Upper lobe of right lung (tissue), 1 donor: ENCODE results near the gene KDM5B. TPM values are rescaled to one million over a fixed set of nuclear protein-coding genes. Genes with fewer than 3 reads are reported as not detected.

ENCODE experiments used
- ATAC-seq: fragments of 200-7000 bp; cut with Tn5 transposase; one replicate; pipeline ENCODE4 v1.9.1; 2020; ENCODE audit warnings: mild to moderate bottlenecking, moderate library complexity
- DNase-seq: peaks from one replicate; pipeline ENCODE4 v3.0.0-alpha.2; 2020
- H3K27ac ChIP-seq: fragments of 200-600 bp; one replicate; pipeline ENCODE4 v1.8.0; 2022
- H3K27me3 ChIP-seq: fragments of 200-600 bp; one replicate; pipeline ENCODE4 v1.8.0; 2022; ENCODE audit warnings: mild to moderate bottlenecking
- H3K36me3 ChIP-seq: fragments of 200-600 bp; one replicate; pipeline ENCODE4 v1.8.0; 2022
- H3K4me1 ChIP-seq: fragments of 200-600 bp; one replicate; pipeline ENCODE4 v1.8.0; 2022
- H3K4me3 ChIP-seq: fragments of 200-600 bp; one replicate; pipeline ENCODE4 v1.8.0; 2022; ENCODE audit warnings: mild to moderate bottlenecking
- H3K9me3 ChIP-seq: fragments of 200-600 bp; one replicate; pipeline ENCODE4 v1.8.0; 2022
- intact Hi-C: fragments of 100-400 bp; cut with DNase I; formaldehyde crosslinking; loops from one replicate; pipeline ENCODE4 v1.11.0; 2022
- total RNA-seq: library from RNA; stranded (reverse); fragmentation: NEBNext Ultra II Directional; extraction: Animal tissue kit (Norgen Biotek cat#: 25700); gene quantifications from one replicate; pipeline ENCODE4 v1.2.1, GENCODE V29; 2021
- TF ChIP-seq, protein P1 (sequence below): fragments of 200-600 bp; IDR thresholded peaks from one replicate; pipeline ENCODE4 v1.8.0; 2022; ENCODE audit warnings: antibody characterized with exemption
- donor health status: DM: no; HTN: yes; CAD: no; lungs with severe emphysema.

Gene KDM5B
- total RNA-seq, 1 donor from 2014 or later, result 57.3 TPM

DNA sequence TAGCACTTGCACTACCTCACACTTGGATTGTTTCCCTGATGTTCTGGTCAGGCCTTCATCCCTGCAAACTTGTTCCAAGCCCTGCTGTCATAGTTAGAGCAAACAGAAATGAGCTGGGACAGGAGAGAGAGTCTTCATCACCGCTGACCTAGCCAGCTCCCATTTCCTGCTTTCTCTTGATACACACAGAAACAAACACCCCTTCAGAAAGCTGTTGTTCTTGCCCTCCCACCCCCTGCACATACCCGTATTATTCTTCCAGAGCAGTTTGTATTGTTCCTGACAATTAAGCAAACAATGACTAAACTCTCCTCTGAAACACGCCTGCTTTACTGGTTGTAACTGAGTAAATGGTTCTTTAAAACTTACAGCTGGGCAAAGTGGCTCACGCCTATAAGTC, 95.1 kb downstream of the KDM5B start:
- Histone ChIP-seq H3K36me3 (no peaks in the 10 kb centered on the region), H3K9me3 (no peaks in the 10 kb centered on the region), H3K27me3 (peaks cover 51% of the 10 kb centered on the region), H3K4me3 (no peak overlapping the region), H3K27ac (no peak overlapping the region), H3K4me1 (peaks cover 9% of the 10 kb centered on the region)
- TF ChIP-seq, protein P1, sequence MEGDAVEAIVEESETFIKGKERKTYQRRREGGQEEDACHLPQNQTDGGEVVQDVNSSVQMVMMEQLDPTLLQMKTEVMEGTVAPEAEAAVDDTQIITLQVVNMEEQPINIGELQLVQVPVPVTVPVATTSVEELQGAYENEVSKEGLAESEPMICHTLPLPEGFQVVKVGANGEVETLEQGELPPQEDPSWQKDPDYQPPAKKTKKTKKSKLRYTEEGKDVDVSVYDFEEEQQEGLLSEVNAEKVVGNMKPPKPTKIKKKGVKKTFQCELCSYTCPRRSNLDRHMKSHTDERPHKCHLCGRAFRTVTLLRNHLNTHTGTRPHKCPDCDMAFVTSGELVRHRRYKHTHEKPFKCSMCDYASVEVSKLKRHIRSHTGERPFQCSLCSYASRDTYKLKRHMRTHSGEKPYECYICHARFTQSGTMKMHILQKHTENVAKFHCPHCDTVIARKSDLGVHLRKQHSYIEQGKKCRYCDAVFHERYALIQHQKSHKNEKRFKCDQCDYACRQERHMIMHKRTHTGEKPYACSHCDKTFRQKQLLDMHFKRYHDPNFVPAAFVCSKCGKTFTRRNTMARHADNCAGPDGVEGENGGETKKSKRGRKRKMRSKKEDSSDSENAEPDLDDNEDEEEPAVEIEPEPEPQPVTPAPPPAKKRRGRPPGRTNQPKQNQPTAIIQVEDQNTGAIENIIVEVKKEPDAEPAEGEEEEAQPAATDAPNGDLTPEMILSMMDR, result no peak
- ATAC-seq (no peak), DNase-seq (no peak)
- intact Hi-C loops, result no loop called here

DNA sequence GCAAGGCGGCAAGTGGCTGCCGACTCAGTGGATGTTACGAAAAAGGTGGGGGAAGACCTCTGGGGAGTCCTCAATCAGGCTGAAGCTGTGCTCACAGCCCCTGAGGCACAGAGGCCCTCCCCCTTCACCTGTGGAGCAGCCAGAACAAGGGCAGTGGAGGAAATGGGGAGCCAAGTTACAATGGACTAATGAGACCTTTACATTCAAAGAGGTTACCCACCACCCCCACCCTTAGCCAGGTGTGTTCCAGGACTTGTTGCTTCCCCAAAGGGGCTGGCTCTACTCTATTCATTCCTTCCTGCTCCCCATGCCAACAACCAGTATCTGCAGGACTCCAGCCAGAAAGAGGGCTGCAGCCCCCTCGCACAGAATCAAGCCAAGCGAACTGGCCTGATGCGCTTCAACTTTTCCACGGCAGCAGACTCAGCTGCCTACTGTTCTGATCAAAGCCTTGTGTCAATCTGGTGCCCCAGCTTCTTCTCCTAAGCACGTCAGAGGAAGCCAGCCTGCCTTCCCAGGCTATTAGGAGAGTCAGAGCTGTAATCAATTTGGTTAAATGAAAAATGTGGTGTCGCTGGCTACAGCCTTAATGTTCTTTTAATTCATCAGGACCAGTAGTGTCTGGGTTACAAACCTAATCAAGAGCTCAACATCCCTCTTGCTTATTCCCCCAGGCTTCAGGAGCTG, 96.1 kb downstream of the KDM5B start:
- TF ChIP-seq, protein P1, result no peak
- intact Hi-C loops, result no loop called here
- H3K4me3 ChIP-seq, result no peak overlapping the region
- H3K27ac ChIP-seq, result no peak overlapping the region
- no peaks in the 10 kb centered on the region for H3K9me3 ChIP-seq
- H3K4me1 ChIP-seq, result peaks cover 9% of the 10 kb centered on the region
- DNase-seq (no peak), ATAC-seq (no peak)
- peaks cover 61% of the 10 kb centered on the region for H3K27me3 ChIP-seq
- no peaks in the 10 kb centered on the region for H3K36me3 ChIP-seq

DNA sequence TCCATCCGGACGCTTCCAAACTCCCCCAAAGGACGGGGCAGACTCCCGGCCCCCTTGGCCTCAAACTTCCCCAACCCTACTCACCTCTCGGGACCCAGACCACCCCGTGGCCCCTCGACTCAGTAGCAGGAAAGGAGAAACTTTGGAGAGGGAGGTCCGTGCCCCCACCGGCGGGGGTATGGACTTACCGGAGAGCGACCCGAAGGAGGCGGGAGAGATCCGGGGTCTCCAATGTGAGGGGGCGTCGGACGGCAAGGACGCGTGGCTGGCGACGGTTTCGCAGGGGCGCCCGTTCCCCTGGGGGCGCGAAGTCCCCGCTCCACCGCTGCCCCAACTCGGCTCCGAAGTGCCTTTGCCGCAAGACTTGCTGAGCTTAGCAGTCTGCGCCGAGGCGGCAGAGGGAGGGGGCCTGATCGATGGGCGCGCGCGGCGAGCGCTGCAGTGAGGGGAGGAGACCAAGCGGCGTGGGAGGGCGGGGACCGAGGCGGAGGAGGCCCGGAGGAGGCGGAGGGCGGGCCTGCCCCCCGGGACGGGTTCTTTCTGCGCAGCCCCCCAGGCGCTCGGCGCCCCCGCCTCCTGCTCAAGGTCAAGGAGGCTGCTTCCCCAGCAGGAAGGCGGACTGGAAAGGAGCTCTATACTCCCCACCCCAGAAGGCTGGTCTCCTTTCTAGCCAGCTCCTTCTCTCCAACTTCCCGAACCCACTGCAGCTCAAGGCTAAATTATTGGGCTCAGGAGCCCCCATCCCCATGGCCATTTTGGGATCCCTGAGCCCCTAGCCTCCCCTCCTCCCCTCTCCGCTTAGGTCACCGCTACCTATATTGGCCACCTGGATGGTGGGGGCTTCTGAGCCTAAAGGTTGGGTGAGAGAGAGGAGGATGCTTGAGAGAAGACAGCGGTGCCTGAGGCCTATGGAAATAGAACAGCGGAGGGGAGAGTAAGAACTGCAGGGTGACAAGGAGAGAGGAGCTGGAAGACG, 97.9 kb downstream of the KDM5B start, which contains the start of gene SYT2:
Gene SYT2 (minus strand): TSS at position 385 of the 976 bp plus-strand sequence. CDS start 104,682 bp downstream, outside the sequence.
- H3K27me3 ChIP-seq, result peaks cover 73% of the 10 kb centered on the region
- intact Hi-C loops, result no loop called here
- DNase-seq, result no peak

DNA sequence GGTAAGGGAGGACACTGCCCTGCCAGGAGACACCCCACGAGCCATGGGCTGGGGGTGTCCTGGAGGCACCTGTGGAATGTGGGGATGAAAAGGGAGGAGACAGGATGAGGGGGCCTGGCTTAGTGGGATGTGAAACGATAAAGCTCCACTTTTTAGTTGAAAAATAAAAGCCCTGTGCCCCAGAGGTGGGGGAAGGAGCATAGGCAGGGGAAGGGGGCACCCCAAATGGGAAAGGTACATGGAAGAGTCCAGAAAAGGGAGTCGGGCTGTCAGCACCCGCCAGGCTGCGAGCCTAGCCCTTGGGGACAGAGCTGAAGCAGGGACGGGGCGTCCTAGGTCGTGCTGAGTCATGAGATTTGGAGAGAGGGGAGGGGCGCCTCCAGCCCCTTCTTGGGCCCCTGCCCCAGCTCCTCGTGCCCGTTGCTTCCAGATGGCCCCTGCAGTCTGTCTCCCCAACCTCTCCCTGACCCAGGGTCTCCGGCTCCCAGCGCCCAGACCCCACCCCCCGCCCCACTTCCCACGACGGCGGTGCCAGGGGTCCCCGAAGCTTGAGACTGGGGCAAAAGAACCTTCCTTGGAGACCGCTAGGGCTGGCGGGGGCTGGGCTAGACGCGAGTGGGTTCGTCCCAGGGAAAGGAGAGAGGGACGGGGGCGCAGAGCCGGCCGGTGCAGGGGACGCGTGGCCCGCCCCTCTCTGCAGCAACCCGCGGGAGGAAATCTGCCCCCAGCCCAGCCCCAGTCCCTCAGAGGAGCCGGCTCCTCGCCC, 98.8 kb downstream of the KDM5B start:
- Histone ChIP-seq H3K36me3 (no peaks in the 10 kb centered on the region), H3K9me3 (no peaks in the 10 kb centered on the region), H3K4me3 (peak overlapping the region; percentile 29), H3K4me1 (peaks cover 9% of the 10 kb centered on the region), H3K27me3 (peaks cover 75% of the 10 kb centered on the region), H3K27ac (no peak overlapping the region)
- intact Hi-C loops, result no loop called here
- TF ChIP-seq, protein P1, result no peak
- no peak for ATAC-seq
- no peak for DNase-seq

More for the DNA sequence above, 97.9 kb downstream of the KDM5B start, which contains the start of gene SYT2:
- Histone ChIP-seq H3K9me3 (no peaks in the 10 kb centered on the region), H3K4me3 (peak within 1 kb of the TSS; percentile 29), H3K36me3 (no peaks in the 10 kb centered on the region), H3K27ac (no peak within 1 kb of the TSS), H3K4me1 (peaks cover 9% of the 10 kb centered on the region)
- peak; percentile 54 for ATAC-seq
- TF ChIP-seq, protein P1, result no peak

DNA sequence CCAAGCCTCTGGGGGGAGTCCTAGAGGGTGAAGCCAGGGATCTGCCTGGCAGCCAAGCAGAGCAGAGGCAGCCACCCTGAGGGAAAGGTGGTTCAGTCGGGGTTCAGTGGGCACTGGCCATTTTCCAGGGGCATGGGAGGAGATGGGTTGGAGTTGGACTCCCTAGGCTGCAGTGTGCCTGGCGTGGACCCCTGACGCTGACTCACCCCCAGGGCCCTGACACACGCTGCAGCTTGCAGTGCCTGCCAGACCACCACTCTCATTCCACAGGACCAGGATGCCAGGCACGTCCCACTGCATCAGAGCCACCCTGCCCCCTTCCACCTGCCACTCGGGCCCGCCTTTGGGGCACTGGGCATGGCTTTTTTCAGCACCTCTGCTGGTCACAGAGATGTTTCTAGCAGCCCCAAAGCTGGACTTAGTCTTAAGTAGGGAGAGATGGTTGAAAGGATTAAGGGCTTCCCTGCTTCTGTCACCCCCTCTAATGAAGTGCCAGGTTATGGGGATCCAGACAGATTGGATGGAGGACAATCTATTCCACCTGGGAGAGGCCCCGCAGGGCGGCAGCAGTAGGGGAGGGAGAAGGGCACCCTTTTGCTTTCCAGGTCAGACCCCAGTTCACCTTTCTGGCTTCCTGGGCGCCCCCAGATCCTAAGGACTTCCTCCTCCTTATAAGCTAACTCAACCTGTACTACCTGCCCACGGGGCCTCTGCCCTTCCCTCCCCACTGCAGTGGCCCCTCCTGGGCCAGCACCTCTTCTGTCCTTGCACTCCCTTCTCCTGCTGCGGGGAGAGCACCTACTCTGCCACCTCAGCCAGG, 99.6 kb downstream of the KDM5B start:
- intact Hi-C loops, result no loop called here

More for the DNA sequence above, 99.6 kb downstream of the KDM5B start:
- Histone ChIP-seq H3K27me3 (peaks cover 71% of the 10 kb centered on the region), H3K9me3 (no peaks in the 10 kb centered on the region), H3K27ac (no peak overlapping the region), H3K4me1 (peaks cover 9% of the 10 kb centered on the region), H3K4me3 (no peak overlapping the region), H3K36me3 (no peaks in the 10 kb centered on the region)
- ATAC-seq (no peak), DNase-seq (no peak)
- TF ChIP-seq, protein P1, result no peak
